GM20000 (cell line): ENCODE results near the gene CTNNBL1.

Experiments used
- DNase-seq: peaks from one replicate; pipeline ENCODE4 v3.0.0; 2012; ENCODE audit warnings: low spot score
- CTCF ChIP-seq: IDR thresholded peaks from 2 replicates; pipeline ENCODE4 v1.5.1; 2012; ENCODE audit warnings: mild to moderate bottlenecking, control low read depth; ENCODE audit errors: extremely low read depth, missing control alignments

CTNNBL1 gene

GRCh38 chr20:37833221-37833896, 139.5 kb downstream of the CTNNBL1 start:
- DNase-seq, result no peak
- TF ChIP-seq CTCF, result no peak

GRCh38 chr20:37836926-37837325, 143.1 kb downstream of the CTNNBL1 start:
- no peak for DNase-seq
- TF ChIP-seq CTCF, result no peak

- TF ChIP-seq CTCF, result no peak
- DNase-seq, result no peak
Measured at GRCh38 chr20:37837924-37838323, 144.1 kb downstream of the CTNNBL1 start.

- no peak for DNase-seq
- no peak for TF ChIP-seq CTCF
Measured at GRCh38 chr20:37838769-37839431, 145.1 kb downstream of the CTNNBL1 start.

GRCh38 chr20:37839432-37839827, 145.6 kb downstream of the CTNNBL1 start:
- no peak for DNase-seq
- TF ChIP-seq CTCF, result no peak

GRCh38 chr20:37839955-37840354, 146.1 kb downstream of the CTNNBL1 start:
- no peak for TF ChIP-seq CTCF
- DNase-seq, result no peak

- no peak for DNase-seq
- TF ChIP-seq CTCF, result no peak
Measured at GRCh38 chr20:37841389-37841788, 147.6 kb downstream of the CTNNBL1 start.
